Activated CD8-positive, alpha-beta memory T cell treated with anti-CD3 and anti-CD28 coated beads, Interleukin-2, amount 50 U/mL, for 24 hours (primary cell): Measurements from ENCODE around the gene HEG1.

Experiments
- DNase-seq: peaks from one replicate; pipeline ENCODE4 v3.0.0-alpha.2; 2020; ENCODE audit errors: extremely low read depth

The HEG1 gene

DNA sequence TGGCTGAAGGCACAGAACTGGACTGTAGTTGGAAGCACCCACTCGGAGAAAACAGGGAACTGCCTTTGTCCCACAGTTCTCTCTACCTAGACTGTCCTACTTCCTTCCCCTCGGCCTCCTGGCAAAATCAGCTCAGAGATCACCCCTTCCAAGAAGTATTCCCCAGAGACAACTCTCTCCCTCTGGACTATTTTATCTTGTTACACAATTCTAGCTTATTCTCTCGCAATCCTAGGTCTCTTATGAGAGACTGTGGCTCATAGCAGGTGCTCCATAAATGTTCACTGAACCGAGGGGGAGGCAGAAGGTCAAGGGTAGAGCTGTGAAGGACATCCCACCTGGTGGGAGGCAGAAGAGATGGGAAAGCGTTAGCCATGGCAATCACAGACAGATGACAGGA lies 10.6 kb downstream of the HEG1 start:
- DNase-seq: no peak

DNA sequence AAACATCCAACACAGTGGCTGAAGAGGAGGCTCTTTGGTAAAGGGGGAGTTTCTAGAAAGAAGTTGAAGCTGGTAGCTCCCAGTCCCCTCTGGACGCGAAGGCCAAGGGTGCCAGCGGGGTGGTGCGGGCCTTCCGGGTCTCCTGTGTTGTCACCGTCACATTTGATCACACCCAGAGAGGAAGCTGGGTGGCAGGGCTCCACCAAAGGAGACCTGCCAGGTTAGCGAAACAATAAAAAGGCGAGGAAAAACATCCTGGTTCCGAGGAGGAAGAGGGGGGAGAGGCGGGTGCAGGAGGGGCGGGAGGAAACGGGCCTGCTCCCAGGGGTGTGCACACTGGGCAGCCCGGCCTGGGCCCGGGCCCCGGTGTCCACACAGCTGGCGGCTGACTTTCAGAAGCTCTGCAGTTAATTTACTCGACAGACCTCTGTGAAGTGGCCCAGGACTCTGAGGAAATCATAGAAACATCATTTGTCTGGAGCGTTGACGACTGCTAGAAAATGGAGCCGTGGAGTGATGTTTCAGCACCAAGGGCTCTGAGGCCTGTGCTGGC lies 12.1 kb downstream of the HEG1 start:
- DNase-seq: no peak

DNA sequence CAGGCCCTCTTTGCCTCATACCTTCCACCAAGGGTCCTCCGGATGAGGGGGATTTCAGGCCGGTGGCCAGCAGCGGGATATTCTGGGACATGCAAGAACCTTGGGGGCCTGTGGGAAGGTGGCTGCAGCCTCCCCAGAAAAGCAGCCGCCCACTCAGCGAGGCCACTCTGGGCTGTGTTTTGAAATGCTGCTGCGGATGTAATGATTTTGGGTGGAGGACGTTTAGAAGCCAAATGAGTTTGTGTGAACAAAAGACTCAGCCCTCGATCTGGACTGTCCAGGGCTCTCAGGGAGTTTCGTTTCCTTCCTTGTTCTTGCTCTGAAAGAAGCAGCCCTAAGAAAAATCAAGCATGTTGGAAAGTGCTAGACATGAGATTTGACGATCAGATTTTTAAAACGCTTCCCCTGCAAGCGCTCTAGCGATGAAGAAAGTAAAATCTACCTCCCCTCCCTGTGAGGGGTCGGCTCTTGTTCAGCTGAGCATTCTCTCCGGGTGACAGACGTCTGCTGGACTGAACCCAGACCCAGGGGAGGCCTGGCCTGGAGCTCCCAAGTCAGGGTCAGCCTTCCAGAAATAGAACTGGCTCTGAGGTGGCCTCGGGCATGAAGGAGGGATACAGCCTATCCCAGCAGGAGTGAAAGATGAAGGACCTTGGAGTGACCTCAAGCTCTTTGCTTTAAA lies 12.9 kb downstream of the HEG1 start:
- no peak for DNase-seq

DNA sequence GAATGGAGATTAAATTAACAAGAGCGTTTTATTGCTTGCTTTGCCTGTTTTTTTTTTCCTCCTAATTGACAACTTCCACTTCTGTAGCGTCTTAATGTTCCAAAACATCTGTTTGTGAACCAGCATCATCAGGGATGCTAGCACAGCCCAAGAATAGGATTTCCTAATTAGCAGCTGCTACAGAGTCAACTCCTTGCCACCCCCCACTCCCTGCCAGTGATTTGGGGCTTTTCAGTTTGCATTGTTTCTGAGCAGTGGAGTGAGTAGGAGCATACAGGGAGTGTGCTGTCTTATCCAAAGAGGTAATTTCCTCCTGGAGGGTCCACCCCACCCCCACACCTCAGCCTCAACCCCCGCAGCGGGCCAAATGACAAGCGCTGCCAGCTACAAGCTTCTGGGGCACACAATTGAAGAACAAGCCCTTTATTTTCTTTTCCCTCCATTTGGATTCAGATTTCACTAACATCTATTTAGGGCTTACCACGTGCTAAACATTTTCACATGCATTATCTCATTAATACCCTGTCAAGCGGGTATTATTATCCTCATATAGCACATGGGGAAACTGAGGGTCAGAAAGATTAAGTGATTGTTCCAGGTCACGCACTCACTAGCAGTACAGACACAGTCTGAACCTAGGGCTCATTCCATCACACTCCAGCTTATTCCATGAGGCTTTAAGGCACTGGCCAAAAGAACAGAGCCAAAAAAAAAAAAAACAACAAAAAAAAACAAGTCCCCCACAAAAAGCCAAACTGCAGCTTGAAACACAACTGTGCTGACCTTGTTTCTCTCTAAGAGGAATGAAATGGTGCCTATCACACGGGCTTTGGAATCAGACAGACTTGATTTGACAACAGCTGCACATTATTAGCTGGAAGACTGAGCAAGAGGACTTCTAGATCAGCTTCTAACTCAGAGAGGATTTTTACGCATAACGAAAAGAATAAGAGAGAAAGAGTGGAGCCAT lies 16.4 kb downstream of the HEG1 start:
- no peak for DNase-seq

DNA sequence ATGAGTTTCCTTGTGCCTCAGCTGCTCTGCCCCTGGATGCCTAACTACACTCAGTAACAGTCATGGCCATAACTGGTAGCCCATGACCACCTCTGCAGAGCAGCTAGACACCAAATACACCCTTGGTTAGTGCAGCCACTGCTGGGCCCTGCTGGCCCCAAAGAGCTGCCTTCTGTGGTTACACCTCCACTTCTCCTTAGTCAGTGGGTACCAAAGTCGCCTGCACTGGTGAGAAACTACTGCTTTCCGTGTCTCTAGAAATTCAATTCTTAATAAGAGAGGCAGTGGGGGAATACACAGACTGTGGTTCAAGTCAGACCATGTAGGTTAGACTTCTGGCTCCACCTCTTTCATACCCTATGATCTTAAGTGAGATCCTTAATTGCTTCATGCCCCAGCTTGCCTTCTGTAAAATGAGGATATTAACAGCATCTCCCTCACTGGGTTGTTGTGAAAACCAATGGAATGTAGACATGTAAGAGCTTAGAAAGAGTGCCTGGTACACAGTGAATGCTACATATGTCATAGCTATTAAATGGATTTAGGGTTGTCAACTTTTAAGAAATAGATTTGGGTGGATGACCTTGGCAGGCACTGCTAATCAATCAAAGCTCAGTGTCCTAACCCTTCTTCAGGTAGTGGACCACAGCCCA lies 18.2 kb downstream of the HEG1 start:
- DNase-seq: no peak

DNA sequence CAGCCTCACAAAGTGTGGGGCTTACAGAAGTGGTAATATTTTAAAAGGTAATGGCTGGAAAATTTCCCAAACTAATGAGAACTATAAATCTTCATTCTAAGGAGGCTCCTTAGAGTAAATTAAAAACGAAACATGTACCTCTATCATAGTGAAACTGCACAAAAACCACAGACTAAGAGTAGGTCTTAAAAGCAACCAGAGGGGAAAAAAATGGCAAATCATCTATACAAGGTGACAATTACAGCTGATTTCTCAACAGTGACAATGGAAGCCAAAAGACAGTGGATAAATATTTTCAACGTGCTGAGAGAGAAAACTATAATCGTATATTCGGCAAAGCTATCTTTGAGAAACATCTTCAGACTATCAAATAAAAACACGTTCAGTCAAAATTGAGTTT lies 20.6 kb downstream of the HEG1 start:
- no peak for DNase-seq

DNA sequence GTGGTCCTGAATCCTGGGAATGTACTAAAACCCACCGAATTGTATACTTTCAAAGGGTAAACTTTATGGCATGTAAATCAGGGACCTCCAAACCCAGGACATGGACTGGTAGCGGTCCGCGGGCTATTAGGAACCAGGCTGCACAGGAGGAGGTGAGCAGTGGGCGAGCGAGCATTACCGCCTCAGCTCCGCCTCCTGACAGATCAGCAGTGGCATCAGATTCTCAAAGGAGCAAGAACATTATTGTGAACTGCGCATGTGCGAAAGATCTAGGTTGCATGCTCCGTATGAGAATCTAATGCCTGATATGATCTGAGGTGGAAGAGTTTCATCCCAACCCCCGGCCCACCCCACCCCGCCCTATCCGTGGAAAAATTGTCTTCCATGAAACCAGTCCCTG lies 22.2 kb downstream of the HEG1 start:
- DNase-seq: no peak

DNA sequence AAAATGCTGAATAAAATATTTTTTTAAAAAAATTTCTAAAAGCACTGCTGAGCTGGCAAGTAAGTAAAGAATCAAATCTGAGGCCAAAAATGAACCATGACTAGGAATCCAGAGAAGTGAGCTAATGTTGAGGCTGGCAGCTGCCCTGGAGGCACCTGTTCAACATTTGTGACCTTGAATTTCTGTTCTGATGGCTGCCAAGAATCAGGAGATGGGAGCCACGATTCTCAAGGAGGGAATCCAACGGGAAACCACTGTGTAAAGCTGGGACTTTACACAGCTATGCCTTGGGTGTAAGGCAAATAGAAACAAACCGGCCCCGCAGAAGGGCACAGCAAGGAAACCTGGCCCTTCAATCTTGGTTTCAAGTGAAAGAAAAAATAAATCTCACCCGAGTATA lies 22.7 kb downstream of the HEG1 start:
- no peak for DNase-seq

DNA sequence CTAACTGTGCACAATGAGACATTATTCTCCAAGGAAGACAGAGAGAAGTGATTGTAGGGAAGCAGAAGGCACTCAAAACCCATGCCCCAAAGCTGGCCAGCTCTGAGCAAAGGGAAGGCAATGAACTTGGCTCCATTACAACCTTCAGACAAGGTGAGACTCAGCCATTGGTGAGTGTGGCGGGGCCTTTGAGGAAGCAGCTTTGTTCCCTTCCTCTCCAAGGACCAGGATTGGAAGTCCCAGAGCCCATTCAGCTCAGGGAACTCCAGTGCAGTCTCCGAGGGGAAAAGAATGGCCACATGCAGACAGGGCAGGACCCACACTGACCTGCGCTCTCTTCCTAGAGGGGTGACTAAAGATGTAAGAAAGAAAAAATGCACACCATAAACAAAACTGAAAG lies 23.1 kb downstream of the HEG1 start:
- DNase-seq: no peak

DNA sequence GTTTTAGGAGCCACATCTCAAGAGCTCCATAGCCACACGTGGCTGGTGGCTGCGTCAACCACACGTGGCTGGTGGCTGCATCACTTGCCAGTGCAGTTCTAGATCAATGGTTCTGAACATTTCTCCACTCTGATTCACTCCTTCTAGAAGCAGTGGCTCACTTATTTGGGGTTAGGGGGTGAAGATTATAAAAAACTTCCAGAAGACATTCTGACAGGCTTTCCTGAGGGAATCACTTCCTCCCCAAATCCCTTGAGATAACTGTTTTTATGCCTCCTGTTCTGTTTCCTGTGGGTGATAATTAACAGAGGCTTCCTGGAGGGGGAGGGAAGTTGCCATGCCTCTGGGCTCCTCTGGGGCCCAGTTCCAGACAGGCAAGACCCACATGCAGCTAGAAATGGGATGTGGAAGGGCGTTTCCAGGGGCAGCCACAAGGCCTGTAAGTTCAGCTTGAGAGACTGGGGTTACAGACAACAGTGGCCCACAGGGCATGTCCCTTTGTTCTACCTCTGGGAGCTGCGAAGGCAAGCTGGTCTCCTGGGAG lies 23.6 kb downstream of the HEG1 start:
- no peak for DNase-seq

DNA sequence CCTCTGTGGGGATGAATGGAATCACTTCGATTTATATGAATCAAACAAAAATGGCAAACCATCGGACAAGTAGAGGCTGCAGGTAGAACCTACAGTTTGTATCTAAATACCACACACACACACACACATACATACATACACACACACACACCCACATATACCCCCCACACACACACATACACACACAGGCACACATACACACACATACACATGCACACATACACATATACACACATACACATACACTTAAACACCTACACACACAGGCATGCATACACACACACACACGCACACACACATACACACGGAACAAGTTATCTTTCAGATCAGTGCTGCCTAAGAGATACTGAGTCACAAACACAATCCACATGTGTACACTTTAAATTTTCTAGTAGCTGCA lies 24.3 kb downstream of the HEG1 start:
- no peak for DNase-seq

DNA sequence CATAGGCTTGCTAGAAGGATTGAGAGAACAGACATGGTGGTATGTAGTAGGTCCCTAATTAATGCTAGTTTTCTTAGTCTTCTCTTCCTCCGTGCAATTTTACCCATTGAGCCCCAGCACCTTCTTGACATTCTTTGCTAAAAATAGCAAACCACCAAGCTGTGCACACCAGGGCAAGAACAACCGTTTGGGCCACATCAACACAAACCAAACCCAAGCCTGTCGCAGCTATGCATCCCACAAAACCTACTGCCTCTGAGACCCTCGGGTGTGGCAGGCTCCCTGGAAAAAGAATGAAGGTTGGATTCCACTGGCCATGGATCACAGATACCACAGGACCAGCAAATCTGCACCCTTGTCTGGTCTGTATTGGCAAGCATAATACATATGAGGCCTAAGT lies 27.1 kb downstream of the HEG1 start:
- DNase-seq: no peak

DNA sequence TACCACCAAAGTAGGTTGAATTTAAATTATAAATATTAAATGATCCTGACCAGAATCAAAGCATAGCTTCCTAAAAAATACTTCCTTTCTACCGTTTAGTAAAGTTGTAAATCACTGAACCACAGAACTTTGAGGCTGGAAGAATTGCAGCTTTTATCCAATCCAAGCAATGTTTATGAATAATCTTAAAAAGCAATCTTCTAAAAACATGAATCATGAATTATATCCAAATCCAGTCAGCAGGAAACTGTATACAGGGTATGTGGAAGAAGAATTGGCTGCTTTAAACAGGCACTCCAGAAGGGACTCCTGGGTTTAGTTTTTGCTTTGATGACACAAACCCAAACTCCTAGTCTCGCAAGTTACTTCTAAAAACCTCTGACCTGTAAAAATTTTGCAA lies 30.2 kb downstream of the HEG1 start:
- DNase-seq: no peak

DNA sequence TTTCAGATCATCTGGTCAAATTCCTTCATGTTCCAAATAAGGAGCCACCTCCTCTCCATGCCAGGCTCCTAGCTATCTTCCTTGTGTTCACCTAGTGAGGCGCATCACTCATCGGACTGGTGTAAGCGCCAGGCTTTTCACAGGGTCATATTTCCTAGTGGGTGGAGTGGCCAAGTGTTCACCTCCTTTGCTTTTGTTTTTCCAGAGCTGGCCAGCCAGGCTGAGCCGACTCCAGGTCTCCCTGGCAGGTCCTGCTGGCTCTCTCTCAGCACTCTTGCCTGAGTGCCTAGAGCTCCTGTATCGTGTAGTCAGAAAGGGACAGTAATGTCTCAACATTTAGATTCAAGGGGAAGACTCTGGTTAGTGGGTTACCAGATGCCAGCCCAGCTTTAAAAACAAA lies 31.0 kb downstream of the HEG1 start:
- no peak for DNase-seq

DNA sequence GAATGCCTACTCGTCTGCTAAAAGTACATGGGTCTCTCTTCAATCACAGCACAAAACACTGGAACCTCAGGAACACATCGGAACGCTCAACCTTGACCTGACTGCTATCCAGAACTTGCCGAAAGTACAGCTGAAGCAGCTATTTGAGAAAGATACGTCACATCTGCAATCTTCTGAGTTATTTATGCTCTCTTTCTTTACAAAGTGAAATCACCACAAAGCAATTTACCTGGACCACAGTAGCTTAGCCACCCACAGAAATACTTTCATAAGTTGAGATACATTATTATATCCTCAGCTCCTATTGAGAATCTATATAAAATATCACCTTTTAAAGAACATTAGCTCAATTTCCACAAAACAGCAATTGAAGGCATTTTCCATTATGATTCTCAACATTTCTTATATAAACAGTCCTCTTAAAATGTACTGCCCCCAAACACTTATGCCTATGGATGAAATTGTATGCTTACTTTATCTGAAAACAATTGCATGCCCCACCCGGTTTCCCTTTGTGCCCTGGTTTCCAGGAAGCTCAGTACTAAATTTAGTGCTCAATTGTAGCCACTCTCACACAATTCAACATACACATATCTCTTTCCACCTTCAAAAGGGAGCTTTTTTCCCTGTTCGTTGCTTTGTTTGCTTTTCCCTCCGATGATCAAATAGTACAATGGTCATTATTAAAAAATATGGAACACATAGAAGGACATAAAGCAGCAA lies 31.8 kb downstream of the HEG1 start:
- DNase-seq: no peak

DNA sequence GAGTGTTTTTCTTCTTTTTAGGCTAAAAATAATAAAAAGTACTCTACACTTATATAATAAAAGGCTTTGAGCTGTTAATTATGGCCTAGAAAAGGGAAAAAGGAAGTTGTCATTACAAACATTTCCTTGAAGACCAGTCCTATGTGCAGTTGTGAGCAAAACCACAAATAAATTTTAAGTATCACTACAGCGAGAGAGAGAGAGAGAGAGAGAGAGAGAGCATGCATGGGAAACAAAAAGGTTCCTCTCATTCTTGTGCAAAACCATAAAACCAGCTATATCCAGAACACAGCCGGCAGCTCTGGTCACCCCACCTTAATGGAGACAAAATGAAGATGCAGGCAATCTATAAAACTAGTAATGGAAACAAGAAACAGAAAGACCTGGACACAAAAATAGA lies 33.6 kb downstream of the HEG1 start:
- no peak for DNase-seq

DNA sequence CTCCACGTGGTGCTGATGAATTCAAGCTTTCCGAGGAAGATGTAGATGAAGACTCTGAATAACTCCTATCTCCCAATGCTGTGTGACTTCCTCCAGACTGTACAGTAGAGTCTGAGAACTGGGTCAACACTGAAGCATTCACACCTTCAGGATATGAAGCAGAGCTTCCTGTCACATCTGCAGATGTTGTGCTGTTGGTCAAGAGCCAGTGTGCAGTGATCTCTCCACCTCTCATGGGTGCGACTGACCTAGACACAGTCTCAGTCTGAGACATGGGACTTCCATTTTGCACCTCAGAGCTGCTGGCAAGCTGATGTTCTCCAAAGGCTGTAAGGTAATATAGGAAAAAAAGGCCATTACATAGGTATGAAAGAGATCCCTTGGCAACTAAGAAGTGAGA lies 36.5 kb downstream of the HEG1 start:
- no peak for DNase-seq

DNA sequence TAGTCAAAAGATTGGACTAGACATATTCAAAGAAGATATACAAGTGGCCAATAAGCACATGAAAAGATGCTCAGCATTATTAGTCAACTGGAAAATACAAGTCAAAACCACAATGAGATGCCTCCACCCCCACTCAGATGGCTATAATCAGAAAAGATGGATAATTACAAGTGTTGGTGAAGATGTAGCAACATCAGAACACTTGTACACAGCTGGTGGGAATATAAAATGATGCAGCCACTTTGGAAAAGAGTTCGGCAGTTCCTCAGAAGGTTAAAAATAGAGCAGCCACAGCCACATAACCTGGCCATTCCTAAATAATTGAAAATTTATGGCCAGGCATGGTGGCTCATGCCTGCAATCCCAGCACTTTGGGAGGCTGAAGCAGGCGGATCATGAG lies 38.4 kb downstream of the HEG1 start:
- no peak for DNase-seq

DNA sequence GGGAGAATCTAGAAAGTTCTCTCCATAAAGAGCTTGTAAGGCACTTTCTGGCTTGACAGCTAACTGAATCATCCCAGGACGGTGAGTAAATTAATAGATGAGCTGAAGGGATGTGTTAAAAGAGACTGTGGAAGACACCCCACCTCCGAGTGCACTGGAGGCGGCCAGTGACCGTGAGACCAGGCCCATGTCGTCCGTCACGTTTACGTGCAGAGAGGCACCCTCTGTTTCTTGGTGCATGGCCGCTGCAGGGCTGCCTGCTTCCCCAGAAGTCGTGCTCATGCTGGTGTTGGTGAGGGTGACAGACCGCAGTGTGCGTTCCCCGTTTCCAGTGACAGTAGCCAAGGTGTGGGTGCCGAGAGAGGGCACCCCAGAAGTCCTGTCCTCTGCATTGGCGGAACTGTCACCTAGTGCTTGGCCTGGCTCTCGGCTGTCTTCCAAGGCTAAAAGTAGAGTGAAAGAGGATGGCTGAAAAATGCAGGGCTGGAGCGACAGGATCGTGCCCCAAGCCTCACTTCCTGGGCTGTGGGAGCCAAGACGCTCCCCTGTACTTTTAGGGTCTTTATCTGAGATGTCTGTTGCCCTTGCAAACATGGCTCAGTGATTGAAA lies 41.1 kb downstream of the HEG1 start:
- no peak for DNase-seq

DNA sequence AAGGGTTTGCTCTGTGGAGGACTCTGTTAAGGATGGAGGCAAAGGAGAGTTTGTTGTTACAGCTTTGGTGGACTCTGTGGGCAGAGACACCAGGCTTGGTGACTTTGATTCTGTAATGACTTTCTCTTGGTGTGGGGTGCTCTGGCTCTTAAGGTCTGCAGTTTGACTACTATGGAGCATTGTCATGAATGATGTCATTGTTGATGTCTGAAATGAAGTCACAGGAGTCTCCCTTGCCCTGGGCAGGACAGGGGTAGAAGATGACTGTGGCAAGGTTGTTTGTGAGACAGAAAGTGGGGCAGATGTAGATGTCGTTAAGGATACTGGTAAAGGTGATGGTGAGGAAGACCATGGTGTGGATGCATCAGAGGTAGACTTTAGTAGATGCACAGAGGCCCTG lies 42.7 kb downstream of the HEG1 start:
- DNase-seq: no peak

DNA sequence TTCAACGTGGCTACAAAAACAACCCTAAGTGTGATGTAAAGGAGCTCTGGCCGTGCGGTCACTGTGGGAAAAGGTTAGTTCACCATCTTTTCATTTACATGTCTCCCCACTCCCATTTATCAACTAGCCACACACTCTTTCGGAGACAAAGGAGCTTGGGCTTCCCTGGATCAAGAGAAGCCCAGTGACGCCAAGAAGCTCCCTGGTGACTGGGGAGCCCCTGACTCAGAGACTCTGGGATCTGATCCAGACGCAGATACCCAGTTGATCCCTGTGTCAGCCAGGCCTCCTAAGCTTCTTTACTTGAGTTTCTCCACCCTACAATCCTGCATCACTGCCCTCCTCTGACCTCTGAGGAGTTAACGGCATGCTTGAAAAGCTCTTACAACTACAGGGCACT lies 43.9 kb downstream of the HEG1 start:
- no peak for DNase-seq
